Left hindlimb (tissue), 1 donor: Measurements from ENCODE around the gene CCDC192.

Experiments used
- DNase-seq: peaks from one replicate; pipeline ENCODE4 v3.0.0-alpha.2; 2018

The CCDC192 gene

GRCh38 chr5:127887282-127887681, 184.1 kb downstream of the CCDC192 start:
- DNase-seq = no peak

GRCh38 chr5:127891942-127892341, 188.8 kb downstream of the CCDC192 start:
- DNase-seq = no peak

GRCh38 chr5:127892467-127893207, 189.4 kb downstream of the CCDC192 start:
- DNase-seq = no peak

GRCh38 chr5:127893232-127893631, 190.0 kb downstream of the CCDC192 start:
- no peak for DNase-seq

GRCh38 chr5:127894461-127894860, 191.3 kb downstream of the CCDC192 start:
- no peak for DNase-seq

GRCh38 chr5:127898551-127899213, 195.5 kb downstream of the CCDC192 start:
- DNase-seq = no peak

- DNase-seq = no peak
These were observed 196.0 kb downstream of the CCDC192 start for GRCh38 chr5:127899214-127899610.

- DNase-seq = no peak
These were observed 203.5 kb downstream of the CCDC192 start for GRCh38 chr5:127906562-127907204.

GRCh38 chr5:127907907-127908306, 204.7 kb downstream of the CCDC192 start:
- no peak for DNase-seq

- DNase-seq = no peak
These were observed 205.9 kb downstream of the CCDC192 start for GRCh38 chr5:127909066-127909465.

GRCh38 chr5:127909821-127910220, 206.6 kb downstream of the CCDC192 start:
- DNase-seq = no peak

GRCh38 chr5:127910307-127910956, 207.2 kb downstream of the CCDC192 start:
- no peak for DNase-seq

GRCh38 chr5:127911619-127912018, 208.4 kb downstream of the CCDC192 start:
- DNase-seq = no peak

- no peak for DNase-seq
These were observed 209.2 kb downstream of the CCDC192 start for GRCh38 chr5:127912411-127912810.

GRCh38 chr5:127916885-127917573, 213.8 kb downstream of the CCDC192 start:
- DNase-seq = no peak

GRCh38 chr5:127919006-127919796, 216.0 kb downstream of the CCDC192 start:
- no peak for DNase-seq

- DNase-seq = no peak
These were observed 216.6 kb downstream of the CCDC192 start for GRCh38 chr5:127919818-127920217.

GRCh38 chr5:127920936-127921335, 217.7 kb downstream of the CCDC192 start:
- no peak for DNase-seq

GRCh38 chr5:127922603-127923002, 219.4 kb downstream of the CCDC192 start:
- DNase-seq = no peak

GRCh38 chr5:127923804-127924570, 220.8 kb downstream of the CCDC192 start:
- DNase-seq = no peak

GRCh38 chr5:127924606-127925005, 221.4 kb downstream of the CCDC192 start:
- DNase-seq = no peak
